Activated naive CD4-positive, alpha-beta T cell treated with anti-CD3 and anti-CD28 coated beads for 36 hours (primary cell): ENCODE data around the gene TMEM255B. TPM values are rescaled to one million over a fixed set of nuclear protein-coding genes. Genes with fewer than 3 reads are reported as not detected.

ENCODE experiments used
- CTCF ChIA-PET: fragments of 350-600 bp; sonication (Branson Sonifier 250); formaldehyde crosslinking; loops from one replicate; lab custom pipeline; 2021; ENCODE audit warnings: antibody characterized with exemption; lab: Charles Lee
- DNase-seq: peaks from one replicate; pipeline ENCODE4 v3.0.0-alpha.2; 2020
- H3K27ac Mint-ChIP-seq: one replicate; pipeline ENCODE4 v1.8.0; 2021; ENCODE audit warnings: mild to moderate bottlenecking, mixed read lengths
- H3K27me3 Mint-ChIP-seq: one replicate; pipeline ENCODE4 v1.8.0; 2021; ENCODE audit warnings: low read depth, mixed read lengths
- H3K36me3 Mint-ChIP-seq: one replicate; pipeline ENCODE4 v1.8.0; 2021; ENCODE audit warnings: low read depth, mixed read lengths
- H3K4me1 Mint-ChIP-seq: one replicate; pipeline ENCODE4 v1.8.0; 2021; ENCODE audit warnings: low read depth, mixed read lengths
- H3K4me3 Mint-ChIP-seq: one replicate; pipeline ENCODE4 v1.8.0; 2021; ENCODE audit warnings: mild to moderate bottlenecking, moderate library complexity, mixed read lengths
- H3K9me3 Mint-ChIP-seq: one replicate; pipeline ENCODE4 v1.8.0; 2021; ENCODE audit warnings: mixed read lengths
- intact Hi-C: fragments of 100-400 bp; cut with micrococcal nuclease; formaldehyde crosslinking; loops from one replicate; pipeline ENCODE4 v1.15.1; 2023
- total RNA-seq, 2 experiments: library from RNA; stranded (reverse); gene quantifications; one replicate each; pipeline ENCODE4 v1.2.3, GENCODE V29; 2021

Gene TMEM255B
- total RNA-seq, 2 experiments from 2014 or later = 1.1 TPM

DNA sequence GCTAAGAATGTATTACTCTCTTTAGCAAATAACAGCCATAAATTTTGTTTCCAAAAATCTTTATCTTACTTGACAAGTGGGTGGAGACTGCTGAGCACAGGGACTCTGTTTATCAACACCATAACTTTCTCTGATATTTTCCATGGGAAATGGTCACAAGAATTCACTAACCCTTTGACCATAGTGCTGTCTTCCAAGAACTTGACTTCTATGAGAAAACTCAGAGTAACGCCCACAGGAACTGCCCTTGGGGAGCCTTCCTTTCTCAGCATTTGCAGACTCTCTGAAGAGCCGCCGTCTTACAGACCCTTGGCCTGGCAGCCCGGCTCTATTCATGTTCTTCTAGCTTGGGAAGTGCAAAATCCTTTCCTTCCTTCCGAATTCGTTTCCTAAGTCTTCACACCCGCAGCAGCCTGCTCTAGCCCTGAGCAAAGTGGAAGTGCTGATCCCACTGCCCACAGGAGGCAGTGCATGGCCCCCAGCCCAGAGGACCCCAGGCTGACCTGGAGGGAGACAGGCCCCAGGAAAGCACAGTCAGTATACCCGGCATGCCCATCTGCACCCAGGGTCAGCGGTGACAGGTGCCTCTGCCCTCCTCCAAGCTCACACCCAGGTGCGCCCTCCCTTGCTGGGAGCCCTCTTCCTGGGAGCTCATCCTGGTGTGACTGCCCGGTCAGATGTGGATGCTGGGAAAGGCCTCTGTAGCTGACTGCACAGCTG is 94.7 kb downstream of the TMEM255B start:
- H3K27ac Mint-ChIP-seq = no peak overlapping the region
- CTCF ChIA-PET = no interaction called here
- H3K4me3 Mint-ChIP-seq = no peak overlapping the region
- H3K4me1 Mint-ChIP-seq = peaks cover 15% of the 10 kb centered on the region
- H3K9me3 Mint-ChIP-seq = no peaks in the 10 kb centered on the region
- no peaks in the 10 kb centered on the region for H3K36me3 Mint-ChIP-seq
- H3K27me3 Mint-ChIP-seq = peaks cover 20% of the 10 kb centered on the region
- DNase-seq = no peak
- intact Hi-C loops = no loop called here

DNA sequence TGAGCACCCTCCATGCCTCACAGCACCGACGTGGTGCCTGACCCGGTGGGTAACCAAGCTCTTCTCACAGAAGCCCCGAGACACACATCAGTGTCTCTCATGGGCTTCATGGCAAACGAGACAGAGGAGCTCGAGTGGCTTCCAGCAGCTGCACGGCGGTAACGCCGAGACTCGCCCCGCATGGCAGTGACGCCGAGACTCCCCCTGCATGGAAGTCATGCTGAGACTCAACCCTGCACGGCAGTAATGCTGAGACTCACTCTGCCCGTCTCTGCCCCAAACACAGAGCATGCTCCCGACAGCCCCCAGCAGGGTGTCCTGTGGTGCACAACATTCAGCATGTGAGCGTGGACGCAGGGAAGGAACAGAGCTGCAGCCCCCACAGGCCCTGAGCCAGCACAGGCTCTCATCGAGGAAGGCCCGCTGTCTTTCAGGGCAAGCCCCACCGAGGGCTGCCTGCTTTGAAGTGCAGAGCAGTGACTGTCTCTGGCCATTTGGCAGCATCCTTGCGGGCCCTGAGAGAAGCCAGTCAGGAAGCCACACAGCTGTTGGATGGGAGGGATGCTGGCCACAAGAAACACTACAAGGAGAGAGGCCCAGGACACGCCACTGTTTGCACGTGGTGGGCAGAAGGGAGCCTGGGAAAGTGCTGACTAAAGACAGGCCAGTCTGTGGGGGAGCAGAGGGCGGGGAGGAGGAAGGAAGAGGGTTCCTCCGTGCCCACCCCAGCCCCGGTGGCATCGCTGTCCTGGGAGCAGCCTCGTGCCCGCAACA is 95.4 kb downstream of the TMEM255B start:
- H3K4me1 Mint-ChIP-seq = peaks cover 15% of the 10 kb centered on the region
- DNase-seq = no peak
- H3K36me3 Mint-ChIP-seq = no peaks in the 10 kb centered on the region
- H3K9me3 Mint-ChIP-seq = peaks cover 4% of the 10 kb centered on the region
- intact Hi-C loops = no loop called here
- CTCF ChIA-PET = no interaction called here
- no peak overlapping the region for H3K27ac Mint-ChIP-seq
- H3K4me3 Mint-ChIP-seq = no peak overlapping the region
- peaks cover 20% of the 10 kb centered on the region for H3K27me3 Mint-ChIP-seq

DNA sequence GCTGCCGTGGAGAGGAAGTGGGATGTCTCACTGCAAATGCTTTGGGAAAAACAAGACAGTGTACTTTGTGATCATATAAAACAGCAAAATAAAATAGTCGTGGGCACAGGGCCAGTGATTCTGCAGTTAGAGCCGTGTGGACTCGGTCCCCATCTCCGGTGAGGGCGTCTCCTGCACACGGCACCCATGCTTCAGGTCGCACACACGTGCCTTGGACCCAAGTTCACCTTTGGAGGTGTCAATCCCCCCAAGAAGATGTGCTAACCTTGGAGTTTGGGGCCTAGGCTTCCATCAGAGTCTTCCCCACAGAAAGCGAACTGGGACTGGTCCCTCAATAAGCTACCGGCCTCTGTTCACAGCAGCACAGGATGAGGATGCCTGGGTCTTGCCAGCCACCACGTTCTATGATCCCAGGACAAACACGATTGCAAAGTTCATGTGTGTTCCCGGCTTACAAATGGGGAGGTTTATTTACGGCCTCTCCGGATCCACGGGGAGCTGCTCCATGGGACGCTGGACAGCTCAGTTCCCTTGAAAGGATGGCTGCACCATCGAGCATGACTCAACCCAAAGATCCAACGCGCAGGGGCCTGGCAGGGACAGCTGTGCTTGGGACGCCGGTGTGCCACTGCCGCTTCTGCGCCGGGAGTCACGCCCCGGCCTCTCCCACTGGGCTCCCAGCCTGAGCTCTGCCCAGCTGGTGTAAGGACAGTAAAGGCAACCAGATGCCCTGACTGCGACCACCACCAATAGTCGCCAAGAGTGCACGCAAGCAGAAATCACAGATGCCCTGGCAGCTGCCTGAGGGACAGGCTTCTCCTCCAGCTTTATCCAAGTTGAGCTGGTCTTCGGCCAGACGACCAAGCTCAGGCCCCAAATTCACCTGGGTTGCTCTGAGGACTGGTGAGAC is 96.2 kb downstream of the TMEM255B start:
- peaks cover 15% of the 10 kb centered on the region for H3K4me1 Mint-ChIP-seq
- no peaks in the 10 kb centered on the region for H3K36me3 Mint-ChIP-seq
- H3K27me3 Mint-ChIP-seq = peaks cover 20% of the 10 kb centered on the region
- CTCF ChIA-PET = no interaction called here
- peaks cover 4% of the 10 kb centered on the region for H3K9me3 Mint-ChIP-seq
- no peak overlapping the region for H3K27ac Mint-ChIP-seq
- no peak for DNase-seq
- intact Hi-C loops = no loop called here
- no peak overlapping the region for H3K4me3 Mint-ChIP-seq

DNA sequence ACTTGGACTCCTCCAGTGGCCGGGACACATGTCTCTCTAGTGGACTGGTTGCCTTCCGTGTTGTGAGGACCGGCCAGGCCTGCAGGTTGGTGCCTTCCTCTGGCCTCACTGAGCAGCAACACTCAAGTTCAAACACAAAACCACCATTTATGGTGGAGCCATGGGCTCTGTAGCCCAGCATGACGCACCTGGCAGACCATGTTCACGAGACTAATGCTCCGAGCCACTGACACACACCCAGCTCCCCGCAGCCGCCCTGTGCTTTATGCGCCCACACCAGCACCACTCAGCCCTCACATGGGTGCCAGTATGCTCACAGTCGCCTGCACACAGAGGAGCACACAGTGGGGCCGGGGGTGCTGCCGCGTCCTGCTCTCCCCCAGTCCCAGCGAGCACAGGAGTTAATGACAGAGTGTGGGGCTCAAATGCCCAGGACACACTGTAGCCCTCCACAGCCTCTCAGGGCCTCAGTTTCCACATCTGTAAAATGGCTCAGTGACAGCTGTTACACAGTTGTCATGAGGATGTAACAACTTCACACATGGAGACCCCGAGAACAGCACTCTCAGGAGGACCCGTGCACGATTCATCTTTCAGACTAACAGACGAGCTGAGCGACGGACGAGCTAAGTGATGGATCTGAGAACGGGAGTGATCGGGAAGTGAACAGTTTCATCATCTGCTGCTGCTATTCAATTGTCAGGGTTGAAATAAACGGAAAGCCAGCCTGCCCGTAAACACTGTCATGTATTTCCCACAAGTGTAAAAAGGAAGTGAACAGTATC is 97.1 kb downstream of the TMEM255B start:
- no peak for DNase-seq

DNA sequence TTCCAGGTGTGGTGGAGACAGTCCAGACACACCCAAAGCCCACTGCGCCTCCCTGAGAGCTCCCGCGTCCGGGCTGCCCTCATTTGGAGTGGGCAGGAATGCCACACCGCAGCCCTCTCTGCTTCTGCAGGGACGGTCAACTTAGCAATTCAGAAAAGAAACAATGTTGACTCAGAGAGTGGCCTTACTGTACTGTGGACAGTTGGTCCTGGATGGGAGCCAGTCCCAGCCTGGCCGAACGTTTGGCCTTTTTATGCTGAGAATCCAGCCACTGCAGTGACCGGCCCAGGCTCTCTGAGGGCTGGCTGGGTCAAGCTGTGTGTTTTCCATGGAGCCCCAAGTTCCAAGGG is 97.7 kb downstream of the TMEM255B start:
- peaks cover 15% of the 10 kb centered on the region for H3K4me1 Mint-ChIP-seq
- no peak for DNase-seq
- no peaks in the 10 kb centered on the region for H3K36me3 Mint-ChIP-seq
- peaks cover 4% of the 10 kb centered on the region for H3K9me3 Mint-ChIP-seq
- intact Hi-C loops = no loop called here
- no peak overlapping the region for H3K4me3 Mint-ChIP-seq
- H3K27ac Mint-ChIP-seq = no peak overlapping the region
- CTCF ChIA-PET = no interaction called here
- peaks cover 26% of the 10 kb centered on the region for H3K27me3 Mint-ChIP-seq

More for the DNA sequence above, 97.1 kb downstream of the TMEM255B start:
- Mint-ChIP-seq H3K36me3 (no peaks in the 10 kb centered on the region), H3K4me1 (peaks cover 15% of the 10 kb centered on the region), H3K27me3 (peaks cover 22% of the 10 kb centered on the region), H3K9me3 (peaks cover 4% of the 10 kb centered on the region), H3K27ac (no peak overlapping the region), H3K4me3 (no peak overlapping the region)
- CTCF ChIA-PET = no interaction called here
- intact Hi-C loops = no loop called here

DNA sequence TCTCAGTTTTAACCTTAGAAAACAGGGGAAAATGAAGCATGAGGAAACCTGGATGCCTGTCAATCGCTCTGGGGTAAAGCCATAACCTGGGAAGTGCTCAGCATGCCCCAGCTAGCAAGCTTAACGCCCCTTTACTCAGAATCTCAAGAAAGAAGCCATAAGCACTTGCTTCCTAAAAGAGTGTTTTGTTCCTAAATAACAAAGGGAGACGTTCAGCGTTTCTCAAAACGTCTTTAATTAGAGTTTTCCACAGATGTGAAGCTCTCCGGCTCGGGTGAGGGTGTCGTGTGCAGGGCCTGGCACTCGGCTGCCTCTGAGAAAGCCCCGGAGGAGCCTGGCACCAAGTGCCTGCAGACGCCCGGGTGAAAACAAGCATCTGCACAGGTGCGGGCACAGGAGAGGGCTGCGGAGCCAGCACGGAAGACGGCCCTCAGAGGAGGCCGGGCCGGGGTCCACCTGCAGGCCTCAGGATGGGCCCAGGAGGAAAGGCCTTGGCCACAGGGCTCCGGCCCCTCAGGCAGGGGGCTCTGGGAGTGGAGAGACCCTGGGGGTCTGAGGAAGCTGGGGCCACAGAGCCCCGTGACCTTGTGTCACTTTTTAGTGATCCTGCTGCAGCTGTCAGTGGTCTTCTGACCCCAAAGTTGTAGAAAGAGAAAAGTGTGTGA is 98.6 kb downstream of the TMEM255B start:
- peaks cover 32% of the 10 kb centered on the region for H3K27me3 Mint-ChIP-seq
- DNase-seq = no peak
- CTCF ChIA-PET = no interaction called here
- H3K4me1 Mint-ChIP-seq = peaks cover 17% of the 10 kb centered on the region
- H3K27ac Mint-ChIP-seq = no peak overlapping the region
- intact Hi-C loops = no loop called here
- no peak overlapping the region for H3K4me3 Mint-ChIP-seq
- peaks cover 4% of the 10 kb centered on the region for H3K9me3 Mint-ChIP-seq
- H3K36me3 Mint-ChIP-seq = no peaks in the 10 kb centered on the region

DNA sequence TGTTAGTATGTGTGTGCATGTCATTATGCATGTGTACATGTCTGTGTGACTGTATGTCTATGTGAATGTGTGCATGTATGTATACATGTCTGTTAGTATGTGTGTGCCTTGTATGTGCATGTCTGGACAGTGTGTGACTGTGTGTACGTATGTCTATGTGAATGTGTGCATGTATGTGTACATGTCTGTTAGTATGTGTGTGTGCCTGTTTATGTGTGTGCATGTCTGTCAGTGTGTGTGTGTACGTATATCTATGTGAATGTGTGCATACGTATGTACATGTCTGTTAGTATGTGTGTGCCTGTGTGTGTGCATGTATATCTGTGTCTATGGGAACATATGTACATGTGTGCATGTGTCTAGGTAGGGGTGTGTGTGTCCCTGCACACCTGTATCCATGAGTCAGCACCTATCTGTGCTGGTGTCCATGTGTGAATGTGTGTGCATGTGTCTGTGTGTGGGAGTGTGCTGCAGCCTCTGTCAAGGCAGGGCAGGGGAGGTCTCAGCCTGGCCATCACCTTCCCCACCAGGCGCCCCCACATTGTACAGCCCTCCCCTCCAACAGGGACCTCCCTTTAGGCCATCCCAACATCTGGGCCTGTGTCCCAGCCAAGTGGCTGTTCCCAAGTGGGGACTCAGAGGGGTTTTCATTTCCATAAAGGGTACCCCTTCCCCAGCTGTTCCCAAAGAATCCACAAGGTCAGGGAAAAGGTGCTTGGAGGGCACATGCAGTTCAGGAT is 100.5 kb downstream of the TMEM255B start:
- intact Hi-C loops = no loop called here
- no peak overlapping the region for H3K4me3 Mint-ChIP-seq
- CTCF ChIA-PET = no interaction called here
- peaks cover 4% of the 10 kb centered on the region for H3K9me3 Mint-ChIP-seq
- no peaks in the 10 kb centered on the region for H3K36me3 Mint-ChIP-seq
- H3K27ac Mint-ChIP-seq = no peak overlapping the region
- peaks cover 32% of the 10 kb centered on the region for H3K27me3 Mint-ChIP-seq
- peaks cover 15% of the 10 kb centered on the region for H3K4me1 Mint-ChIP-seq
- no peak for DNase-seq

DNA sequence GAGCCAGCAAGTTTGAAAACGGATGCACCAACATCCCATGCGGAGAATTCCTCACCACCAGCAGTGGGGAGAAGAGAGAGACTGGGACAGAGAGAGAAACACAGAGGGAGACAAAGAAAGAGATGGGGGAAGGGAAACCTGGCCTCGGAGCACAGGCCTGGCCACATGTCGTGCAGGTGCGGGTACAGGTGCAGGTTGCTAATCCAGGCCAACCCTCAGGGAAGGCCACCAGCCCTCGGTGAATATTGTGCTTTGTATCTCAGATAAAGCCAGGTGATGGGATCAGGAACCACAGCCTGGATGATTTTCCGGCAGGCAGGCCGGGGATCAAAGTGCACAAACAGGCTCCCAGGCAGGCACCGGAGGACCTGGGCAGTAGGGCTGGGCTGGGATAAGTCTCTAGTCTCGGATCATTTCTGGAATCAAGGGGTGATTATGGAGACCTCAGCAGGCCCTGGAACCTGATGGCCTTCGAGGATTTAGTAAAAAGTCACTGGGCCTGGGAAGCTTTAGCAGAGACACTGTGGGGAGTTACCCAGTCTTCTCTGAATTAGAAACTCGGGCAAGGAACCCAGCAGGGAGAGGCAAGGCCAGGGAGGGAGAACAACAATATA is 101.1 kb downstream of the TMEM255B start:
- Mint-ChIP-seq H3K9me3 (peaks cover 4% of the 10 kb centered on the region), H3K4me1 (peaks cover 8% of the 10 kb centered on the region), H3K27ac (no peak overlapping the region), H3K4me3 (no peak overlapping the region), H3K27me3 (peaks cover 34% of the 10 kb centered on the region), H3K36me3 (no peaks in the 10 kb centered on the region)
- DNase-seq = no peak
- intact Hi-C loops = no loop called here
- CTCF ChIA-PET = no interaction called here

DNA sequence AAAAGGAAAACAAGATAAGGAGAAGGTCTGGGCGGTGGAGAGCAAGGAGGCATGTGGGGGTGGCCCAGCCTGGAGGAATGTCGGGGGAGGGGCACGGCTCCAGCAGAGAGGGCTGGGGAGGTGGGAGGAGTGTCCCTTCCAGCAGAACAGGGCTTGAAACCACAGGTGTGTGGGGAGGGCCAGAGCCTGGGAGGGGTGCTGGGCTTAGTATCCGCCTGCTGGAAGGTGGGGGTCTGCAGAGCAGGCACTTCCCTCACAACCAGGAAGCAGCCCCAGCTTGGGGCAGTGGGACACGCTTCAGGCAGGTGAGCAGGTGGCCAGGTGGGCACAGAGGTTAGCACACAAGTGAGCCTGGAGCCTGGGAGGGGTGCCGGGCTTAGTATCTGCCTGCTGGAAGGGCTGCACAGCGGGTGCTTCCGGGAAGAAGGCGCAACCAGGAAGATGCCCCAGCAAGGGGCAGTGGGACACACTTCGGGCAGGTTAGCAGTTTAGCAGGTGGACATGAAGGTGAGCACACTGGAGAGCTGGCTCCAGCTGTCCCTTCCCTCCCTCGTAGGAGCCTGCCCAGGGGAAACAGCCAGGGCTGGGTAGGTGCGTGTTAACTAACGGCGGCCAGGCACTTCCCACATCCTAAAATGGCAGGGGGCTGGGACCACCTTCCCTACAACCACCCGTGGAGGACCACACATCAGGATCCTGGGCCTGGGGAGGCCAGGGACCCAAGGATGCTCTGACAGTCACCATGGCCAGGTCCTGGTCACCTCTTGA is 101.8 kb downstream of the TMEM255B start:
- H3K4me1 Mint-ChIP-seq = peaks cover 7% of the 10 kb centered on the region
- no peak for DNase-seq
- no peaks in the 10 kb centered on the region for H3K36me3 Mint-ChIP-seq
- peaks cover 40% of the 10 kb centered on the region for H3K27me3 Mint-ChIP-seq
- intact Hi-C loops = no loop called here
- CTCF ChIA-PET = no interaction called here
- no peak overlapping the region for H3K27ac Mint-ChIP-seq
- H3K4me3 Mint-ChIP-seq = no peak overlapping the region
- H3K9me3 Mint-ChIP-seq = peaks cover 4% of the 10 kb centered on the region

DNA sequence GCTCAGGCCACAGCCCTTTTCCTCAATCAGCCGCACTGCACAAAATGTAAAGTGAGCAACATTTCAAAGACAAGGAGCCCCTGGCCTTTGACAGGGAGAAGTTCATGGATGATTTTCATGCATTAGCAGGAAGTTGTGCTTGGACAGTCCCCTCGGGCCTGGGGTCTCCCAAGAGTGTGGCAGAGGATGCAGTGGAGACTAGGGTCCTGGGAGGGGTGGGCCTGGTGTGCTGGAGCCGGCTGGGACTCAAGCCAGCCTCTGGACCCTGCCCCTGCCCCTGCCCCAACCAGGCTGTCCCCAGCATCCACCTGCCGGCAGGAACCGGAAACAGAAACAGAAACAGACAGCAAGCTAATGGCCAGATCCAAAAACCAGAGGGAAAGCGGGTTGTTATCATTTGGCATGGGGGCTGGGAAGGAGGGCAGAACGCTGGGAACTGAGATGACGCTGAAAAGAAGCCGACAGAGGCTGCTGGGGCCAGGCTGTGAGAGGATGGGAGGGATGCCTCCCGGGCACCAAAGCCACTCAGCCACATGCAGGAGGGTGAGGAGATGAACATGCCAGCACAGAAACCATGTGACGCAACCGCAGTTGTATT is 102.5 kb downstream of the TMEM255B start:
- H3K9me3 Mint-ChIP-seq = peaks cover 4% of the 10 kb centered on the region
- no peak overlapping the region for H3K27ac Mint-ChIP-seq
- intact Hi-C loops = no loop called here
- no peaks in the 10 kb centered on the region for H3K36me3 Mint-ChIP-seq
- H3K27me3 Mint-ChIP-seq = peaks cover 40% of the 10 kb centered on the region
- no peak for DNase-seq
- no peak overlapping the region for H3K4me3 Mint-ChIP-seq
- CTCF ChIA-PET = no interaction called here
- H3K4me1 Mint-ChIP-seq = peaks cover 7% of the 10 kb centered on the region
